Gastroesophageal sphincter (tissue), 3 donors: ENCODE results near the gene SLC7A1.

ENCODE experiments used
- POLR2AphosphoS5 ChIP-seq: sonication (generic); formaldehyde crosslinking; IDR thresholded peaks from one replicate; pipeline ENCODE4 v1.6.1; 2017; ENCODE audit warnings: antibody characterized with exemption
- TF ChIP-seq, protein P1 (sequence below), 4 experiments: fragments of 200-600 bp in 2 of 4; fragments of 450-650 bp in 2 of 4; sonication (generic) in 1 of 4; IDR thresholded peaks; one replicate each; pipeline ENCODE4 v1.5.1; 2017 to 2019; ENCODE audit warnings: antibody characterized with exemption in 4 of 4, mild to moderate bottlenecking in 2 of 4, moderate library complexity in 2 of 4

DNA sequence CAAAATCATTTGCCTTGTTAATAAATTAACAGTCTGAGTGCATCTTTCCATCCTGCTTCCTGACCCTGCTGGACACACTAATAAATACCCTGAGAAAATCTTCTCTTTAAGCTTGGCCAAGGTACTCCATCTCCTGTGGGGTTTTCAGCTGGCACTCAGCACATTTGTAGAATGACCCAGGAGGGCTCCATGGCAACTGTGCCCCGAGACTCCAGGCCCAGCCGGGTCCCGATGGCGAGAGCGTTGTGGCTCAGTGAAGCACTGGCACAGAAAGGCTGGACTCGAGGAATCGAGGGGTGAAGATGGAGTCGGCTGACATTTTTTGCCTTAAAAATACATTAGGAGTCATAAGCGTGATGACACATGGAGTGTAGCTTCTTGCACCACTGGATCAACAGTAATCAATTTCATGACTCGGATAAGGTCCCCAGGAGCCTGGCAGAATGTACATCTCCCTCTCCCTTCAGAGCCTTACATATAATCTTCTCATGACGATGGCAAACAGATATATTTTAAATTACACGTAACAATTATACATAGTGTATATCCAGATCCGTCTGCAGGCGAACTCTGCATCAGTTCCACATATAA, 85.4 kb downstream of the SLC7A1 start:
- TF ChIP-seq, protein P1, sequence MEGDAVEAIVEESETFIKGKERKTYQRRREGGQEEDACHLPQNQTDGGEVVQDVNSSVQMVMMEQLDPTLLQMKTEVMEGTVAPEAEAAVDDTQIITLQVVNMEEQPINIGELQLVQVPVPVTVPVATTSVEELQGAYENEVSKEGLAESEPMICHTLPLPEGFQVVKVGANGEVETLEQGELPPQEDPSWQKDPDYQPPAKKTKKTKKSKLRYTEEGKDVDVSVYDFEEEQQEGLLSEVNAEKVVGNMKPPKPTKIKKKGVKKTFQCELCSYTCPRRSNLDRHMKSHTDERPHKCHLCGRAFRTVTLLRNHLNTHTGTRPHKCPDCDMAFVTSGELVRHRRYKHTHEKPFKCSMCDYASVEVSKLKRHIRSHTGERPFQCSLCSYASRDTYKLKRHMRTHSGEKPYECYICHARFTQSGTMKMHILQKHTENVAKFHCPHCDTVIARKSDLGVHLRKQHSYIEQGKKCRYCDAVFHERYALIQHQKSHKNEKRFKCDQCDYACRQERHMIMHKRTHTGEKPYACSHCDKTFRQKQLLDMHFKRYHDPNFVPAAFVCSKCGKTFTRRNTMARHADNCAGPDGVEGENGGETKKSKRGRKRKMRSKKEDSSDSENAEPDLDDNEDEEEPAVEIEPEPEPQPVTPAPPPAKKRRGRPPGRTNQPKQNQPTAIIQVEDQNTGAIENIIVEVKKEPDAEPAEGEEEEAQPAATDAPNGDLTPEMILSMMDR (IDR thresholded peaks at IDR 0.05): no peak
- no peak for TF ChIP-seq POLR2AphosphoS5
